OCI-LY3 (cell line): ENCODE data around the gene VAC14.

ENCODE experiments used
- CTCF ChIP-seq: fragments of 200-600, 300-600 bp; sonication (generic); IDR thresholded peaks from 2 replicates; pipeline ENCODE4 v1.5.1; 2014; ENCODE audit warnings: antibody characterized with exemption, low read length, low read depth
- EZH2phosphoT487 ChIP-seq: fragments of 200-600 bp; shearing (Covaris generic); IDR thresholded peaks from 2 replicates; pipeline ENCODE4 v1.6.1; 2018; ENCODE audit warnings: antibody characterized with exemption, mixed run types, low read depth

GRCh38 chr16:70737377-70738082, 63.4 kb downstream of the VAC14 start:
- TF ChIP-seq CTCF (no peak), EZH2phosphoT487 (no peak)
